ENCODE results near the gene LMTK2.

LMTK2 gene

GRCh38 chr7:98199131-98199530 is 92.5 kb downstream of the LMTK2 start:
- DNase-seq (ENCODE audit: insufficient read length, low spot score) (no peak), FAIRE-seq (no peak)

- FAIRE-seq (no peak), DNase-seq (ENCODE audit: insufficient read length, low spot score) (no peak)
These were observed 93.7 kb downstream of the LMTK2 start for GRCh38 chr7:98200364-98200763.

- DNase-seq (ENCODE audit: insufficient read length, low spot score), result no peak
These were observed 95.9 kb downstream of the LMTK2 start for GRCh38 chr7:98202367-98203195.

DNA sequence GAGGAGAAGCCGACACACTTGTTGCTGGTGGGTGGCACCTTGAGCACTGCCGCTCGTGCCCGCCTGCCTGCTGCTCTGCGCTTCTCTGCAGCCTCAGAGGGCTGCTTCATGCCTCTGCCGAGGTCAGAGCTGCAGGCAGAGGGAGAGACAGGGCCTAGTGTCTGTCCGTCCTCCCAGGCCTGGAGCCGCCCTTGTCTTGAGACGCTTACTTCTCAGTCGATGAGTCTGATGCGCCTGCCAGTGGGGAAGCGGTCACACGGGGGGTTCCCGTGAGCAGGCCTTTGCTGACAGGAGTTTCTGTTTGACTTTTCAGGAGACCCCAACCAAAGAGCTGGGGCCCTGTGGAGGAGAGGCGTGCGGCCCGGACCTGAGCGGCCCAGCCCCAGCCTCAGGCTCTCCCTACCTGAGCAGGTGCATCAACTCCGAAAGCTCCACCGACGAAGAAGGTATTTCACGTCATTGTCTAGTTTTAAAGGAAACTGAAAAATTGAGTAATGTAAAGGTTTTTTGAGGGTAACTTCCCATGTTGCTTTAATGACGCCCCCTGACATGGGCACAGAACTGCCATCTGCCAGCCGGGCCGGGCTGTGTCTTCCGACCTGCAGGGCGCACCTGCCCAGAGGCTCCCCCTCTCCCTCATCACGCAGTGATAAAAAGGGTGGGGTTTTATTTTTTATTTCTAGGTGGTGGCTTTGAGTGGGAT is 96.8 kb downstream of the LMTK2 start:
- no peak for DNase-seq (ENCODE audit: insufficient read length, low spot score)
- FAIRE-seq, result no peak

More at GRCh38 chr7:98202367-98203195, 95.9 kb downstream of the LMTK2 start:
- FAIRE-seq, result no peak

- no peak for FAIRE-seq
These were observed 97.4 kb downstream of the LMTK2 start for GRCh38 chr7:98203964-98204605.

DNA sequence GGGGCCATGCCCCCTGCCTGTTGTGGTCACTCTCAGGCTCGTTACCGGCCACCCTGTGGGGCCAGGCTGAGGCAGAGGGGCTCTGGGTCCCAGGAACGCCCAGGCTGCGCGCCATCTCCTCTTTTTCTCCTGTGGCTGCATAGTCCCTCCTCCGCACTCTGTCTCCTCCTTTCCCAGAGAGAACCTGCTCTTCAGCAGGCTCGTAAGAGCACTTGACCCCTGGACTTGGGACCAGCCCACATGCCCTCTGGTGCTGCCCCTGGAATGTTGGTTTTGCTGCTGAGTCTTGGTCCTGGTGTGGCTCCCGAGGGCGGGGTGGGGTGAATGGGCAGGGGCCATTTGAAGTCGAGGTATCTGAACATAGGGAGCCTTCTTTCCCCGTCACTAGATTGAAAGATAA is 98.0 kb downstream of the LMTK2 start:
- FAIRE-seq, result no peak

More at GRCh38 chr7:98203964-98204605, 97.4 kb downstream of the LMTK2 start:
- DNase-seq (ENCODE audit: insufficient read length, low spot score), result no peak

DNA sequence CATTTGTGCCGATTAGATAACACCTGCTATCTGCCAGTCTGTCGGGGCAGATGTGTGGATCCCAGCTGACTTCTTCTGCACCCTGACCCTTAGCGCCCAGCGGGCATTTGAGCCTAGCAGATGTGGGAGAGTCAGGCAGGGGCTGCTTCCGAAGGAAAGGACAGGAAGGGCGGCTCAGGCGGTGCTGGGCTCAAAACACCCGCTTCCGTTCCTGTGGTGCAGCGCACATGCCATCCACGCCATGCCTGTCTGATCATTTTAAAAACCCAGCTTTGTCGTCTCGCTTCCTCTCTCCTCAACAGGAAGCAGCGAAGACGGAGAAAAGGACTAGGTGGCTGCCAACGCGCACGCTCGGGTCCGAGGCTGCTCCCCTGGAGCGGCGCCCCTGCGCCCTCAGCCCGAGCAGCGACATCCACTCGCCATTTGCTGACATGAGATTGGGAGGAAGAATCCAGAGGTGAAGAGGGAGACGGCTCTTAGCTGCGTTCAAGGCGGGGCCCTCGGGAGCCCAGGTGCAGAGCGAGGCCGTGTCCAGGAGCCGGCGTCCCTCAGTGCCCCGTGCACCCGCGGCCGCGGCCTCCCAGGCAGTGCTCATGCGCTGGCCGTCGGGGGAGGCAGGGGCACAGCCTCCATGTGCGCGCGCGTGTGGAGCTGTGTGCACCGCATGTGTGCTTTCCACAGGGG is 98.6 kb downstream of the LMTK2 start:
- DNase-seq (ENCODE audit: insufficient read length, low spot score), result no peak
- no peak for FAIRE-seq

More for the DNA sequence above, 98.0 kb downstream of the LMTK2 start:
- DNase-seq (ENCODE audit: insufficient read length, low spot score), result no peak

DNA sequence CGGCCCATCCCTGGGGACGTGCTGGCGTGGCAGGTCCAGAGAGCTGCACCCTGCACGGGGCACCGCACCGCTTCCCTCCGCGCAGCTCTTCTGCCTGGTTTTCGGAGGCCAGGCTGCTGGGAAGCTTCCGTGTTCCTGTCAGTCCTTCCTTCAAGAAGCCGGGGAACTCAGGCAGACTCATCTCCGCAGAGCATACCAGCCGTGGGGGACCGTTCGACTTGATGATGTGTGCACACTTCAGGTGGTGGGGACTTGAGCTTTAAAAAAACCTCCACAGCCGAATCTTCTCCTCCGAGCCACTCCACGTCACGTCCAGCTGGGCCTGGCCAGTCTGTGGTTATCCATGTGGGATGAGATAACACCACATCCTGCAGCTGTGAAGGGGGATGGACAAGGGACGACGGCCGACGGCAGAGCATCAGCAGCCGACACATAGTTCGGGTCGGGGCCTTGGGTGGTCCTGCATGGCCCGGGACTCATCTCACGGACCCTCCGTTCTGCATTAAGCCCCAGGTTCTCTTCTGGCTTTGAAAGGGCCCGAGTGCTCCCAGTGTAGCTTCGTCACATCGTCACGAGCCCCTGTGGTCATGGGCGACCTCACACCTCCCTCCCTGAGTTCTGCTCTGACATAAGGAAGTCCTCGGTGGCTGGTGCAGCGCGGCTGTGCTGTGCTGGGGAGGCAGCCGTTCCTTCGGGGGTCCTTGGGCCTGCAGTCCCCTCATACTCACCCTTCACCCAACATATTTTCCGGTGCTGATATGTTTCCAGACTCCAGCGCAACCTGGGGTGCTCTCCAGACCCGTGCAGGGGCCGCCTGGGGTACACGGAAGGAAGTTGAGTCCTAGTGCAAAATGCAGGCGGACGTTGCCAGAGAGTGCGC is 100.0 kb downstream of the LMTK2 start:
- FAIRE-seq (no peak), DNase-seq (ENCODE audit: insufficient read length, low spot score) (no peak)

DNA sequence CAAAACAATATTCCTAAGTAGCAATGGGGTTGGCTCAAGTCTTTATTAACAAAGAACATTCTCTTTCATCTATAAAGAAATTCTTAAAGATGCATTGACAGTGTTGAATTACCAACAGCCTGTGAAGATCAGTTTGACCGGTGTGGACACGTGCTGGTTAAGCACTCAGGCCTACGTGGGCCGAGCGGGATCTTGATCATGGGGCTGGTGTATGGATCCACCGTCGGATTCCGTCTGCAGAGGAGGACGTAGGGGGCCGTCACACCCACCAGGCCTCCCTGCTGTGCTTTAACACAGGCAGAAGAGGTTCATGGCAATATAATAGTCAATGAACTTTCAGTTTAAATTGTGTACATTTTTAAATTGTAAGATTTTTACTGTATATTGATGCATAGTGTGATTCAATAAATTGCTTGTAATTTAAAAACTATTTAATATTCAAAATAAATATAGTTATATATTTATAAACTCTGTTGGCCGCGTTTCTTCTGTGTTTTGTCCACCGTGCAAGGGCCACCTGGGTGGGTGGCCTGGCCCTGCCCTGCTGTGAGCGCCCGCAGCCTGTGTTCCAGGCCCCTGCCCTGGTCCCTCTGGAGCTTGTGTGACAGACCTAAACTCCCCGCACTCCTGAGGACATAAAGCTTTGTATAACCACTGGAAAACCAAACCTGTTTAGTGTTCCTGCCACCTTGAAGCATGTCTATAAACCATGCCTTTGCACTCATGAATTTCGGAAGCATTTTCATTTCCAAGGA is 102.7 kb downstream of the LMTK2 start:
- DNase-seq (ENCODE audit: insufficient read length, low spot score) (no peak), FAIRE-seq (no peak)

DNA sequence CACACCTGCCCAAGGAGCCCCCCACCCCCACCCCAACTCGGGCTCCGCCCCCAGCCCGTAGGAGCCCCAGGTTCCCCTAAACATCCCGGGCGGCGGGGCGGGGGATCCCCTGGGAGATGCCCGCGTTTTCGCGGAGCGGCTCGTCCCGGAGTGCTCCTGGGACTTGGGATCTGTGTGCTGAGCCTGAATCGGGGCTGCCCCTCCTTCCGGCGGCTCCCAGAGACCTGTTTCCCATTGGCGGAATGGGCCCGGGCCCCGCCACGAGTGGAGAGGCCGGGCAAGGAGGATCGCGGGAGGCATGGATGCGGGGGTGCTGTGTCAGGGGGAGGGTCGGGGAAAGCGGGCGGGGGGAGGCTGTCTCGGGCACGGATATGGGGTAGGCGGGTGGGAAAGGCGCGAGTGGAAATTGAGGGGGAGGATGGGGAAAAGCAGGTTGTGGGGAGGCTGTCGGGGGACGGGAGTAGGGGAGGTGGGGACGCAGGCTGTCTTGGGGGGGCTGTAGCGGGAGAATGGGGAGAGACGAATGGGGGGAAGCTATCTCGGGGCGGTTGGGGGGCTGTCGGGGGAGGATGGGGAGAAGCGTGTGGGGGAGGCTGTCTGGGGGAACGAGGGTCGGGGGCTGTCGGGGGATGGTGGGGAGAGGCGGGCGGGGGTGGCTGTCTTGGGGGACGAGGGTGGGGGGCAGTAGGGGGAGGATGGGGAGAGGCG is 104.0 kb downstream of the LMTK2 start:
- FAIRE-seq, result no peak
- DNase-seq (ENCODE audit: insufficient read length, low spot score), result no peak

DNA sequence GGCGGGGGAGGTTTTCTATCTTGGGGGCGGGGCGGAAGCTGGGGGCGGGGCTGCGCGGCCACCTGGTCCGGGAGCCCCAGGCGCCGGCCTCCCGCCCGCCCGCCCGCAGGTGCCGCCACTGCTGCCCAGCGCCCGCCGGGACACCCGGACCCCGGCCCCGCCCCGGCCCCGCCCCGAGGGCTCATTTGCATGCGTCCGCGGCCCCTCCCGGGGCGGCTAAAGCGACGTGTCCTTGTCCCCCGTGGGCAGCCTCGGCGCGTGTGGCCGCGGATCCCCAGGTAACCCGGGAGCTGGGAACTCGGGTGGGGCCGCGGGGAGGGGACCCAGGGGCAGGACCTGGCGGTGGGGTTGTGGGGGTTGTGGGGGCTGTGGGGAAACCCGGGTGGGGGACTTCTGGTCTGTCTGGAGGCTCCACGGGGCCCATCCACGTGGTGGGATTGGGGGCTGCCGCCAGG is 104.6 kb downstream of the LMTK2 start, which contains the start of gene BHLHA15:
BHLHA15 (plus strand) TSS at position 219 of the 455 bp plus-strand sequence. CDS start 871 bp downstream, outside the sequence.
- DNase-seq (ENCODE audit: insufficient read length, low spot score), result peak; percentile 19

DNA sequence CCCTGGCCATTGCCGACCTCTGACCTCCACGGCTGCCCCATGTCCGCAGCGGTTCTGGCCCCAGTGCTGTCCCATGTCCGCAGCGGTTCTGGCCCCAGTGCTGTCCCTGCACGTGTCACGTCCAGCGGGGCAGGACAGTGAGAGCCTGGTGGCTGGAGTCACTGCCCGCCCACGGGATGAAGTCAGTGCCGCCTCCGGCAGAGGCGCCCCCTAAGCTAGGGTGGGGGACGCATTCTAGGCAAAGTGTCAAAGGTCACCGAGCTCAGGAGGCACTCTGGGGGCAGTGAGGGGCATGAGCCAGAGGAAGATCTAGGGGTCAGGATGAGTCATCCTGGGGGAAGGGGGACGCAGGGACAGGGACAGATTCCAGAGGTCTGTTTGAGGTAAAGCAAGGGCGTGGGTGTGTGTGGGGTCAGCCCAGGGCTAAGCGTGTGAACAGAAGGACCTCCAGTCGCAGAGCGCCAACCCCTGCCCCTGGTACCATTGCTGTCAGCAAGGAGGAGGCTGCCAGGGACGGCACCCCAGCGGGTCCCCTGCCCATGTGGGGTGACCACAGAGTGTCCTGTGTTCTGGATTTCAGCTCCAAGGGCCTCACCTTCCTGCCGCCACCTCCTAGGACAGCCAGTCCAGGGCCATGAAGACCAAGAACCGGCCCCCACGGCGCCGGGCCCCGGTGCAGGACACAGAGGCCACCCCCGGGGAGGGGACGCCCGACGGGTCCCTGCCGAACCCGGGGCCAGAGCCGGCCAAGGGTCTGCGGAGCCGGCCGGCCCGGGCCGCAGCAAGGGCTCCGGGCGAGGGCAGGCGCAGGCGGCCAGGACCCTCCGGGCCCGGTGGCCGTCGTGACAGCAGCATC is 105.2 kb downstream of the LMTK2 start:
- DNase-seq (ENCODE audit: insufficient read length, low spot score) (no peak), FAIRE-seq (no peak)

More for the DNA sequence above, 104.6 kb downstream of the LMTK2 start, which contains the start of gene BHLHA15:
- FAIRE-seq, result no peak

DNA sequence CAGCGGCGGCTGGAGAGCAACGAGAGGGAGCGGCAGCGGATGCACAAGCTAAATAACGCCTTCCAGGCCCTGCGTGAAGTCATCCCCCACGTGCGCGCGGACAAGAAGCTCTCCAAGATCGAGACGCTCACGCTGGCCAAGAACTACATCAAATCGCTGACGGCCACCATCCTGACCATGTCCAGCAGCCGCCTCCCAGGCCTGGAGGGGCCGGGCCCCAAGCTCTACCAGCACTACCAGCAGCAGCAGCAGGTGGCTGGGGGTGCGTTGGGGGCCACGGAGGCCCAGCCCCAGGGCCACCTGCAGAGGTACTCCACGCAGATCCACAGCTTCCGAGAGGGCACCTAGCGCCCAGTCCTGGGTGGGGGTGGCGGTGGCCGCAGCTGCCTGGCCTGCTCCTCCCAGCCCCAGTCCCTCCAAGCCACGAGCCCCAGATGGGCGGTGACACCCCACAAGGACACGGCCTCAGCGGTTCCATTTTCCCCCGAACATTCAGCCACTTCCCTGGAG is 105.9 kb downstream of the LMTK2 start:
- DNase-seq (ENCODE audit: insufficient read length, low spot score) (no peak), FAIRE-seq (no peak)

- FAIRE-seq, result no peak
These were observed 106.7 kb downstream of the LMTK2 start for GRCh38 chr7:98213296-98213887.

GRCh38 chr7:98213888-98214810 is 107.5 kb downstream of the LMTK2 start:
- DNase-seq (ENCODE audit: insufficient read length, low spot score) (no peak), FAIRE-seq (no peak)

More at GRCh38 chr7:98213296-98213887, 106.7 kb downstream of the LMTK2 start:
- no peak for DNase-seq (ENCODE audit: insufficient read length, low spot score)

Data from HTR-8/SVneo (cell line).